Measurements from ENCODE around the gene SOX5.
"Not testable (repeated sequence)": the region's sequence is repeated elsewhere in the genome, so short reads cannot be mapped to it uniquely, and the experiment has no call there.

The SOX5 gene

GRCh38 chr12:23519444-23519843, 430.0 kb downstream of the SOX5 start:
- not testable (repeated sequence) for H3K27me3 ChIP-seq (ENCODE audit: insufficient read depth, low read length); H3K4me3 ChIP-seq (ENCODE audit: low read length); H2AFZ ChIP-seq (ENCODE audit: low read depth, low read length); H3K36me3 ChIP-seq (ENCODE audit: insufficient read depth, low read length); H3K4me1 ChIP-seq (ENCODE audit: insufficient read depth, low read length); H3K9me3 ChIP-seq (ENCODE audit: low read length)

- not testable (repeated sequence) for H3K36me3 ChIP-seq (ENCODE audit: insufficient read depth, low read length); H3K27me3 ChIP-seq (ENCODE audit: insufficient read depth, low read length); H3K4me3 ChIP-seq (ENCODE audit: low read length); H3K9me3 ChIP-seq (ENCODE audit: low read length); H2AFZ ChIP-seq (ENCODE audit: low read depth, low read length); H3K4me1 ChIP-seq (ENCODE audit: insufficient read depth, low read length)
These were observed 433.7 kb downstream of the SOX5 start for GRCh38 chr12:23515785-23516184.

- Histone ChIP-seq H3K4me3 (ENCODE audit: low read length) (no peak overlapping the region), H3K9me3 (ENCODE audit: low read length) (no peaks in the 10 kb centered on the region), H2AFZ (ENCODE audit: low read depth, low read length) (no peak overlapping the region), H3K36me3 (ENCODE audit: insufficient read depth, low read length) (no peaks in the 10 kb centered on the region), H3K4me1 (ENCODE audit: insufficient read depth, low read length) (no peaks in the 10 kb centered on the region), H3K27me3 (ENCODE audit: insufficient read depth, low read length) (no peaks in the 10 kb centered on the region)
These were observed 439.0 kb downstream of the SOX5 start for GRCh38 chr12:23510484-23510883.

GRCh38 chr12:23509832-23510231, 439.6 kb downstream of the SOX5 start:
- H2AFZ ChIP-seq (ENCODE audit: low read depth, low read length); H3K9me3 ChIP-seq (ENCODE audit: low read length); H3K27me3 ChIP-seq (ENCODE audit: insufficient read depth, low read length); H3K36me3 ChIP-seq (ENCODE audit: insufficient read depth, low read length); H3K4me3 ChIP-seq (ENCODE audit: low read length); H3K4me1 ChIP-seq (ENCODE audit: insufficient read depth, low read length): not testable (repeated sequence)

GRCh38 chr12:23507785-23508184, 441.7 kb downstream of the SOX5 start:
- H3K36me3 ChIP-seq (ENCODE audit: insufficient read depth, low read length) = not testable (repeated sequence)

GRCh38 chr12:23505736-23506135, 443.7 kb downstream of the SOX5 start:
- not testable (repeated sequence) for H3K4me1 ChIP-seq (ENCODE audit: insufficient read depth, low read length); H3K27me3 ChIP-seq (ENCODE audit: insufficient read depth, low read length); H3K9me3 ChIP-seq (ENCODE audit: low read length); H2AFZ ChIP-seq (ENCODE audit: low read depth, low read length); H3K36me3 ChIP-seq (ENCODE audit: insufficient read depth, low read length); H3K4me3 ChIP-seq (ENCODE audit: low read length)

More at GRCh38 chr12:23507785-23508184, 441.7 kb downstream of the SOX5 start:
- not testable (repeated sequence) for H3K4me3 ChIP-seq (ENCODE audit: low read length); H2AFZ ChIP-seq (ENCODE audit: low read depth, low read length); H3K9me3 ChIP-seq (ENCODE audit: low read length); H3K4me1 ChIP-seq (ENCODE audit: insufficient read depth, low read length); H3K27me3 ChIP-seq (ENCODE audit: insufficient read depth, low read length)

GRCh38 chr12:23504641-23505399, 444.6 kb downstream of the SOX5 start:
- Histone ChIP-seq H3K4me1 (ENCODE audit: insufficient read depth, low read length) (no peaks in the 10 kb centered on the region), H3K9me3 (ENCODE audit: low read length) (no peaks in the 10 kb centered on the region), H3K4me3 (ENCODE audit: low read length) (no peak overlapping the region), H2AFZ (ENCODE audit: low read depth, low read length) (no peak overlapping the region), H3K27me3 (ENCODE audit: insufficient read depth, low read length) (no peaks in the 10 kb centered on the region), H3K36me3 (ENCODE audit: insufficient read depth, low read length) (no peaks in the 10 kb centered on the region)

GRCh38 chr12:23504043-23504442, 445.4 kb downstream of the SOX5 start:
- H3K4me3 ChIP-seq (ENCODE audit: low read length) = no peak overlapping the region
- H3K9me3 ChIP-seq (ENCODE audit: low read length) = no peaks in the 10 kb centered on the region
- H2AFZ ChIP-seq (ENCODE audit: low read depth, low read length) = no peak overlapping the region
- H3K27me3 ChIP-seq (ENCODE audit: insufficient read depth, low read length) = no peaks in the 10 kb centered on the region
- H3K36me3 ChIP-seq (ENCODE audit: insufficient read depth, low read length) = no peaks in the 10 kb centered on the region
- H3K4me1 ChIP-seq (ENCODE audit: insufficient read depth, low read length) = no peaks in the 10 kb centered on the region

- Histone ChIP-seq H3K36me3 (ENCODE audit: insufficient read depth, low read length) (no peaks in the 10 kb centered on the region), H3K9me3 (ENCODE audit: low read length) (peaks cover under 1% of the 10 kb centered on the region), H3K4me3 (ENCODE audit: low read length) (no peak overlapping the region), H3K27me3 (ENCODE audit: insufficient read depth, low read length) (no peaks in the 10 kb centered on the region), H2AFZ (ENCODE audit: low read depth, low read length) (no peak overlapping the region), H3K4me1 (ENCODE audit: insufficient read depth, low read length) (no peaks in the 10 kb centered on the region)
These were observed 445.9 kb downstream of the SOX5 start for GRCh38 chr12:23503544-23503943.

- Histone ChIP-seq H3K27me3 (ENCODE audit: insufficient read depth, low read length) (no peaks in the 10 kb centered on the region), H3K4me3 (ENCODE audit: low read length) (no peak overlapping the region), H3K9me3 (ENCODE audit: low read length) (peaks cover 2% of the 10 kb centered on the region), H2AFZ (ENCODE audit: low read depth, low read length) (no peak overlapping the region), H3K4me1 (ENCODE audit: insufficient read depth, low read length) (peaks cover 4% of the 10 kb centered on the region), H3K36me3 (ENCODE audit: insufficient read depth, low read length) (no peaks in the 10 kb centered on the region)
These were observed 447.2 kb downstream of the SOX5 start for GRCh38 chr12:23502259-23502658.

GRCh38 chr12:23495472-23495871, 454.0 kb downstream of the SOX5 start:
- Histone ChIP-seq H3K9me3 (ENCODE audit: low read length) (peaks cover 4% of the 10 kb centered on the region), H2AFZ (ENCODE audit: low read depth, low read length) (no peak overlapping the region), H3K27me3 (ENCODE audit: insufficient read depth, low read length) (no peaks in the 10 kb centered on the region), H3K4me1 (ENCODE audit: insufficient read depth, low read length) (peaks cover 11% of the 10 kb centered on the region), H3K4me3 (ENCODE audit: low read length) (no peak overlapping the region), H3K36me3 (ENCODE audit: insufficient read depth, low read length) (no peaks in the 10 kb centered on the region)

GRCh38 chr12:23493672-23494071, 455.8 kb downstream of the SOX5 start:
- H3K27me3 ChIP-seq (ENCODE audit: insufficient read depth, low read length) = no peaks in the 10 kb centered on the region

GRCh38 chr12:23491029-23491428, 458.4 kb downstream of the SOX5 start:
- H3K4me1 ChIP-seq (ENCODE audit: insufficient read depth, low read length); H3K9me3 ChIP-seq (ENCODE audit: low read length); H3K36me3 ChIP-seq (ENCODE audit: insufficient read depth, low read length); H3K27me3 ChIP-seq (ENCODE audit: insufficient read depth, low read length); H2AFZ ChIP-seq (ENCODE audit: low read depth, low read length); H3K4me3 ChIP-seq (ENCODE audit: low read length): not testable (repeated sequence)

More at GRCh38 chr12:23493672-23494071, 455.8 kb downstream of the SOX5 start:
- Histone ChIP-seq H3K9me3 (ENCODE audit: low read length) (peaks cover 4% of the 10 kb centered on the region), H3K36me3 (ENCODE audit: insufficient read depth, low read length) (no peaks in the 10 kb centered on the region), H3K4me1 (ENCODE audit: insufficient read depth, low read length) (peaks cover 11% of the 10 kb centered on the region), H3K4me3 (ENCODE audit: low read length) (no peak overlapping the region), H2AFZ (ENCODE audit: low read depth, low read length) (no peak overlapping the region)

- Histone ChIP-seq H3K9me3 (ENCODE audit: low read length) (peaks cover 2% of the 10 kb centered on the region), H3K27me3 (ENCODE audit: insufficient read depth, low read length) (no peaks in the 10 kb centered on the region), H3K4me1 (ENCODE audit: insufficient read depth, low read length) (no peaks in the 10 kb centered on the region), H3K36me3 (ENCODE audit: insufficient read depth, low read length) (no peaks in the 10 kb centered on the region), H3K4me3 (ENCODE audit: low read length) (no peak overlapping the region), H2AFZ (ENCODE audit: low read depth, low read length) (no peak overlapping the region)
These were observed 461.3 kb downstream of the SOX5 start for GRCh38 chr12:23488130-23488529.
